ENCODE results near the gene SEMA4B. TPM values are rescaled to one million over a fixed set of nuclear protein-coding genes. Genes with fewer than 3 reads are reported as not detected.

The SEMA4B gene
- total and polyA plus RNA-seq, 9 of the 15 experiments (the other 6 are each of a cell fraction or from before 2014, with no cell fraction given): 1.3 to 33.6 (median 11.0) TPM

DNA sequence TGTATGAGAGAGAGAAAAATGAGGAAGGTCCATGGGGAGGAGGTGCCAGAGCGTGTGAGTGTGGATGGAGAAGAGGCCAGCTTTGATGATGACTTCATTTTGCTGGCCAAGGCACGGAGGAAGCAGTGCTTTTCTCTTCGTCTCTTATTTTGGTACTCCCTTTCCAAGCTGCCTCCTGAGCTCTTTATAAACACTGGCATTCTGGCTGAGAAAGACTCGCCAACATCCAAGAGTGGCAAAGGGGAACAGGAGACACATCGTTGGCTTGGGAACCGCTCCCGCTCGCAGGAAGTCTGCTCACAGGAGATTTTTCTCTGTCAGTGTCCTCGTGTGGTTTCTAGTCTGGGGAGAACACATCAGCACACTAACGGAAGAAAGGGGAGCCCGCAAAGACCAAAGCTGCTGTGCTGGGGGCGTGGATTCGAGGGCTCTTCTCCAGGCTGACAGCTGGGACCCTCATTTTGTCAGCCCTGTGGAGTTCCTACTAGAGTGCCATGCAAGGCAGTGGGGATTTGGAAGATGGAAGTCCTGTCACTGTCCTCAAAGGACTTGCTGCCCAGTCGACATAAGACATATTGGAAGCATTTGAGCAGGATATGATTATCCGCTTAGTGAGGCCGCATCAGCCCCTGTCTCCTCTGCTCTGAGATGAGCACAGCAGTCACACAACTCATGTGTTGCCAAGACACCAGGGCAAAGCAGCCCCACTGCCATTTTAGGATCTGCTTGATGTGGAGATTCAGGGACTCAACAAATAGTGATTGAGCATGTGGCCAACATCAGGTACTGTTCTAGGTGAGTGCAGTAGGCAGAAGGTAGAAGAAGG is 8.0 kb upstream of the SEMA4B start:
- H3K27me3 ChIP-seq (ENCODE audit: control insufficient read depth in 2 of 2, insufficient read depth in 2 of 2, low read length in 2 of 2): no peaks in the 10 kb centered on the region
- no peak overlapping the region for H3K4me3 ChIP-seq
- no peak for FAIRE-seq
- WGBS (ENCODE audit: insufficient coverage, low coverage, missing lambda C conversion rate): 85% methylated on average over 15 of the region's 16 CpGs
- H2AFZ ChIP-seq (ENCODE audit: low read depth, low read length): no peak overlapping the region
- in situ Hi-C loops (cut with MboI): no loop called here
- no peak for DNase-seq (ENCODE audit: extremely low read depth in 1 of 4, low spot score in 3 of 4)
- no peak overlapping the region for H3K4me2 ChIP-seq (ENCODE audit: insufficient read depth, low read length)
- H3K9ac ChIP-seq (ENCODE audit: insufficient read depth in 1 of 2, low read depth in 2 of 2, low read length in 2 of 2): peak overlapping the region in 1 of 2 experiments; percentile 47; a peak in 1 of 4 replicates
- peaks cover 59% of the 10 kb centered on the region for H3K79me2 ChIP-seq (ENCODE audit: control insufficient read depth, insufficient read depth, low read length)
- no TSS peak for BruUV-seq (replicated peaks)
- H3K36me3 ChIP-seq (ENCODE audit: control insufficient read depth, insufficient read depth, low read length): peaks cover 41% of the 10 kb centered on the region; the same call in 2 of the 3 replicates
- TF ChIP-seq MBD2 (IDR thresholded peaks at IDR 0.05; ENCODE audit: borderline replicate concordance, low read depth): no peak
- no peak for TF ChIP-seq ASH1L (IDR thresholded peaks at IDR 0.05; ENCODE audit: borderline replicate concordance, low read depth, partially characterized antibody)
- no peak for TF ChIP-seq SIX5 (IDR thresholded peaks at IDR 0.05; ENCODE audit: borderline replicate concordance in 1 of 2, insufficient read depth in 1 of 2, low read depth in 1 of 2, low read length in 2 of 2)
- TF ChIP-seq GATAD2A (IDR thresholded peaks at IDR 0.05): no peak
- no peak for TF ChIP-seq HMGN3 (IDR thresholded peaks at IDR 0.05; ENCODE audit: borderline replicate concordance, extremely low read depth, insufficient read length, low read depth, low read length)
- no peak for ATAC-seq
- CTCF ChIA-PET (ENCODE audit: low intra/inter-chr PET ratio): no interaction called here
- H3K27ac ChIP-seq (ENCODE audit: extremely low read depth, low read depth, low read length): no peak overlapping the region; the same call in 2 of the 3 replicates
- no peaks in the 10 kb centered on the region for H3K9me1 ChIP-seq (ENCODE audit: control insufficient read depth, insufficient read depth, low read length)
- H3K9me3 ChIP-seq (replicated peaks; ENCODE audit: control insufficient read depth, insufficient read depth, low read depth, low read length): no peaks in the 10 kb centered on the region
- H4K20me1 ChIP-seq (replicated peaks; ENCODE audit: control insufficient read depth, insufficient read depth, low read length): 0 out of 2 replicates have a peak, but pooled peaks cover 4% of the 10 kb centered on the region
- peaks cover 36 to 38% of the 10 kb centered on the region in 2 experiments for H3K4me1 ChIP-seq (replicated peaks in 1 of 2; ENCODE audit: control insufficient read depth in 2 of 2, insufficient read depth in 2 of 2, low read length in 2 of 2)
- POLR2A ChIA-PET: interaction anchor here (0.7 to 1.4 kb wide), 3 partner anchors 9 to 21 kb away, joined by 3 to 4 read pairs (median 4); no protein-coding TSS in a partner anchor
- intact Hi-C loops (cut with micrococcal nuclease): no loop called here
